HG03175 (cell line): ENCODE data around the gene ITFG2.

ENCODE experiments used
- ATAC-seq: cut with Tn5 transposase; IDR thresholded peaks from one replicate; pipeline ENCODE4 v1.9.1; 2021; ENCODE audit warnings: mild to moderate bottlenecking, moderate library complexity; ENCODE audit not compliant: unreplicated experiment

Gene ITFG2

GRCh38 chr12:2794736-2795289 lies 17.7 kb upstream of the ITFG2 start, which contains the start of gene FKBP4:
Gene FKBP4 (plus strand): TSS chr12:2794970. CDS start chr12:2795140, 170 bp downstream.
- ATAC-seq: peak; percentile 78

- ATAC-seq: peak; percentile 77
Observed at GRCh38 chr12:2795291-2796186, 16.9 kb upstream of the ITFG2 start.

GRCh38 chr12:2796187-2796666 lies 16.2 kb upstream of the ITFG2 start:
- no peak for ATAC-seq

- no peak for ATAC-seq
Observed at GRCh38 chr12:2797721-2798418, 14.6 kb upstream of the ITFG2 start.

GRCh38 chr12:2800046-2800570 lies 12.4 kb upstream of the ITFG2 start:
- no peak for ATAC-seq

- no peak for ATAC-seq
Observed at GRCh38 chr12:2801044-2801783, 11.3 kb upstream of the ITFG2 start.

- no peak for ATAC-seq
Observed at GRCh38 chr12:2803635-2804392, 8.7 kb upstream of the ITFG2 start.

- ATAC-seq: no peak
Observed at GRCh38 chr12:2804393-2805142, 7.9 kb upstream of the ITFG2 start.

GRCh38 chr12:2805143-2805520 lies 7.3 kb upstream of the ITFG2 start:
- ATAC-seq: no peak

- ATAC-seq: no peak
Observed at GRCh38 chr12:2806700-2807099, 5.8 kb upstream of the ITFG2 start.

- no peak for ATAC-seq
Observed at GRCh38 chr12:2811801-2812200, 667 bp upstream of the ITFG2 start.

GRCh38 chr12:2813214-2814185 lies 1.0 kb downstream of the ITFG2 start:
- no peak for ATAC-seq

- ATAC-seq: no peak
Observed at GRCh38 chr12:2819810-2820209, 7.3 kb downstream of the ITFG2 start.

- no peak for ATAC-seq
Observed at GRCh38 chr12:2820432-2820831, 8.0 kb downstream of the ITFG2 start.

GRCh38 chr12:2823483-2823882 lies 11.0 kb downstream of the ITFG2 start:
- ATAC-seq: no peak

- ATAC-seq: no peak
Observed at GRCh38 chr12:2824541-2824940, 12.1 kb downstream of the ITFG2 start.

GRCh38 chr12:2825132-2825531 lies 12.7 kb downstream of the ITFG2 start:
- ATAC-seq: no peak

- no peak for ATAC-seq
Observed at GRCh38 chr12:2826036-2826435, 13.6 kb downstream of the ITFG2 start.
